ENCODE data around the gene DELE1. TPM values are rescaled to one million over a fixed set of nuclear protein-coding genes. Genes with fewer than 3 reads are reported as not detected.

The DELE1 gene
- total RNA-seq, 1 donor from 2014 or later = 62.3 TPM

DNA sequence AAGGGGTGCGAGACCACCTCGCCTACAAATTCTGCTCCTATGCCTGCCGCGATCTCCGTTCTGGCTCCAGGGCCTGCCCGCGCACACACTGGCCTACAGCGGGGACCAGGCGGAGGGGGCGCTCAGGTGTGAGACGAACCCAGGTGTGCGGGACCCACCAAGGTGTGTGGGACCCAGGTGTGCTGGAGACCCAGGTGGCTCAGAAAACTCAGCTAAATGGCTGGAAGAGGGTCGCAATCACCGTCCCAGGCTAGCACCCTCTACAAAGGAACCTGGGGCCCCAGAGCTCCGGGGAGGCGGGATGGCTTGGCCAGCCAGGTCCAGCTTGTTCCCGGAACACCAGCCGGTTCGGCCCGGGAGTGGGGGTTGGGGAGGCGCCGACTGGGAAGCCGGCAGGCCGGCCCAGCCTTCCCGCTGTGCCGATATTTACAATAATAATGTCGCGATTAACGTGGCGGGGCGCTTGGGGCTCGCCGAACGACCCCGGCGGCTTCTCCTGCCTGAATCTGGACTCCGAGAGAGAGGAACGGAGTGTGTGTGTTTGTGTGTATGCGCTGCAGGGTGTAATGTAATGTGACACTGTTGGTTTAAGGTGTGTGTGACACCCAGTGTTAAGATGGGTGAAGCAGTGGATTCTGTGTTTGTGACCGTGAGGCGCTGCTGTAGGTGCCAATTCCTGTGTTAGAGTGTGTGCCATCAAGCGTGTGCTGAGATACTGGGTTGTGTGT is 46.9 kb upstream of the DELE1 start:
- no peaks in the 10 kb centered on the region for H3K36me3 ChIP-seq (ENCODE audit: control insufficient read depth, insufficient read depth, low read length)
- H3K4me3 ChIP-seq (ENCODE audit: low read depth, low read length) = peak overlapping the region; percentile 36
- H3K27me3 ChIP-seq (ENCODE audit: control insufficient read depth, insufficient read depth, low read length) = peaks cover 64% of the 10 kb centered on the region
- no peak for DNase-seq (ENCODE audit: low read depth)
- TF ChIP-seq CTCF (IDR thresholded peaks at IDR 0.05; ENCODE audit: insufficient read depth, low read length, poor library complexity, severe bottlenecking) = no peak

DNA sequence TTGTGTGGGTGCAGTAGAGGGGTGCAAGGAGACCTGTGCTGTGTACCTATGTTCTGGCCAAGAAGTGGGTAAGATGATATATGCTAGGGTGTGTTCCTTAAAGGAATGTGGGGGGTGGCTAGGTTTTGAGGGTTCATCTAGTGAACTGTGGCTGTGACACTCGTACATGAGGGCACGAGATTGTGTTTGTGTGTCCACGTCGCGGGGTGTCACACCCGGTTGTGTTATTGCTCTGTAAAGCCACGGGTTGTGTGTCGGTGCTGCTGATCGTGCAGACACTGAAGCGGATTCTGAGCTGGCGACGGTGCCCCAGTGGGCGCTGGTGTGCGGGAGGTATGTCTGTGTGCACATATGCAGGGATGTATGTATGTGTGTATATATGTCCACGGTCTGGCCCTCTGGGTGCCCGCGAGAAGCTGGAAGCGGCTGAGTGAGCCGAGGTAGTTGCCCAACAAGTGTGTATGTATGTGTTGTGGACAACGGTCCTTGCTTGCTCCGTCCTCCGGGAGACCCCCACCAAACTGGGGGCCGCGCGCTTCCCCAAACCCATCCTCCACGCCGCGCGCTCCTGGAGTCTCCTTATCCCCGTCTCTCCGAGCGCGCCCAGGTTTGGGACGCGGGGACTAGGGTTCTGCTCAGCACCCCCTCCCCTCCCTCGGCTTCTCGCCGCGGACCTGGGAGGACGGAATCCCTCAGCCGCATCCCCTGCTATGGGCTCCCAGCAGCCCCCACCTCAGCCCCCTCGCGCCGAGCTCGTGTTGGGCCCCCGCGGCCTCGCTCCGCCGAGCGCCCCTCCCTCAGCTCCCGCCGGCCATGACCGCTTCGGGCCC is 46.1 kb upstream of the DELE1 start:
- no peak for TF ChIP-seq CTCF (IDR thresholded peaks at IDR 0.05; ENCODE audit: insufficient read depth, low read length, poor library complexity, severe bottlenecking)
- H3K27me3 ChIP-seq (ENCODE audit: control insufficient read depth, insufficient read depth, low read length) = peaks cover 72% of the 10 kb centered on the region
- DNase-seq (ENCODE audit: low read depth) = no peak

GRCh38 chr5:141878186-141878710 is 45.4 kb upstream of the DELE1 start, which contains the start of gene PCDH1:
Gene PCDH1 (minus strand): TSS chr5:141878410. CDS start chr5:141878262, 148 bp downstream.
- peak within 1 kb of the TSS; percentile 36 for H3K4me3 ChIP-seq (ENCODE audit: low read depth, low read length)
- DNase-seq (ENCODE audit: low read depth) = no peak
- TF ChIP-seq CTCF (IDR thresholded peaks at IDR 0.05; ENCODE audit: insufficient read depth, low read length, poor library complexity, severe bottlenecking) = no peak
- H3K27me3 ChIP-seq (ENCODE audit: control insufficient read depth, insufficient read depth, low read length) = peaks cover 79% of the 10 kb centered on the region
- H3K36me3 ChIP-seq (ENCODE audit: control insufficient read depth, insufficient read depth, low read length) = no peaks in the 10 kb centered on the region

More for the DNA sequence above, 46.1 kb upstream of the DELE1 start:
- no peaks in the 10 kb centered on the region for H3K36me3 ChIP-seq (ENCODE audit: control insufficient read depth, insufficient read depth, low read length)
- peak overlapping the region; percentile 36 for H3K4me3 ChIP-seq (ENCODE audit: low read depth, low read length)

DNA sequence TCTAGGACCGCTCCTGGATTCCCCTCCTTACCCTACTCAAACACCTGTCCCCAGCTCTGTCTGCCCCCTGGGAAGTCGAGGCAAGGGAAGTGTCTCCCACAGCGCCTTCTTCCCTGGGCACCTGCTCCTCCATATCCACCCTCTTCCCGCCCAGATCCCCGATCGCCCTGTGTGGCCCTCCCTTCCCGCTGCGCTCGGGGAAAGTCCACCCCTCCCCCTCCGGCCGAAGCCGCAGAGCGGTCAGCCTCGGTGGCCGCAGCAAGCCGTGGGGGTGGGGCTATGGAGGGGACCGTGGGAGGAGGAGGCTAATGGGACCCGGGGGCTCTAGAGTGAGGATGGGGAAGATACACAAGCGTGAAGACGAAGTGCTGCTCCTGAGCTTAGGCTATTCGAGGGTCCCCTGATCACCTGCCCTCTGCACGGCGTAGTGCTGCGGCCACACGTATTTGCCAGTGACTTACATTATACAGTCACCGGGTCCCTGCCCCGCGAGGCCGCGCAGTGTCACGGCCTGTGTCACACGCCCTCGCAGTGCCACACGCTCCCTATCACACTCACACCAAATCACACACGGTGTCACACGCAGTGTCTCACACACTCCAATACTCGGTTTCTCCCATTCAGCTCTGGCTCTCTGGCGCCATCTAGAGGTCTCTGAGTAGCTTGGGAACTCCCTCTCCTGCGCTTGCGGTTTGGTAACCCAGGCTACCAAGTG is 44.8 kb upstream of the DELE1 start:
- peaks cover 85% of the 10 kb centered on the region for H3K27me3 ChIP-seq (ENCODE audit: control insufficient read depth, insufficient read depth, low read length)
- H3K4me3 ChIP-seq (ENCODE audit: low read depth, low read length) = peak overlapping the region; percentile 5
- no peaks in the 10 kb centered on the region for H3K36me3 ChIP-seq (ENCODE audit: control insufficient read depth, insufficient read depth, low read length)
- peak; percentile 96 for TF ChIP-seq CTCF (IDR thresholded peaks at IDR 0.05; ENCODE audit: insufficient read depth, low read length, poor library complexity, severe bottlenecking)
- peak; percentile 59 for DNase-seq (ENCODE audit: low read depth)

DNA sequence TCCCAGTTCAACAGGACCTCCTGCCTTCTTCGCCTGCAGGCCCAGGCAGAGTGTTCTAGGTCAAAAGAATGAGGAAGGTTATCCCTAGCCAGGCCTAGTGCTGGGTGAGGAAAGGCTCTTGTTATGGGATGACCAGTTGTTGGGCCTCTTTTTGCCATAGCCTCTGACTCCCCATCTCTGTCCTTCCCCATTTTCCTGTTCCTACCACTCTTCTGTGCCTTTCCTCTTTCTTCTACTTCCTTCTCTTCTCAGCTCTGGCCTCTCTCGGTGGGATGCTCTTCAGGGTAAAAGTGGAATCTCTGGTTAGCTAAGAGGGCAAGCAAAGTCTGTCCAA is 44.3 kb upstream of the DELE1 start:
- TF ChIP-seq CTCF (IDR thresholded peaks at IDR 0.05; ENCODE audit: insufficient read depth, low read length, poor library complexity, severe bottlenecking) = no peak
- Histone ChIP-seq H3K27me3 (ENCODE audit: control insufficient read depth, insufficient read depth, low read length) (peaks cover 81% of the 10 kb centered on the region), H3K4me3 (ENCODE audit: low read depth, low read length) (no peak overlapping the region), H3K36me3 (ENCODE audit: control insufficient read depth, insufficient read depth, low read length) (no peaks in the 10 kb centered on the region)
- DNase-seq (ENCODE audit: low read depth) = no peak
